Measurements from ENCODE around the gene MCC.

MCC gene

GRCh38 chr5:113302120-113302519 lies 186.1 kb downstream of the MCC start:
- DNase-seq: no peak

GRCh38 chr5:113299591-113299990 lies 188.7 kb downstream of the MCC start:
- no peak for DNase-seq

- DNase-seq: no peak
Observed at GRCh38 chr5:113296676-113297075, 191.6 kb downstream of the MCC start.

DNA sequence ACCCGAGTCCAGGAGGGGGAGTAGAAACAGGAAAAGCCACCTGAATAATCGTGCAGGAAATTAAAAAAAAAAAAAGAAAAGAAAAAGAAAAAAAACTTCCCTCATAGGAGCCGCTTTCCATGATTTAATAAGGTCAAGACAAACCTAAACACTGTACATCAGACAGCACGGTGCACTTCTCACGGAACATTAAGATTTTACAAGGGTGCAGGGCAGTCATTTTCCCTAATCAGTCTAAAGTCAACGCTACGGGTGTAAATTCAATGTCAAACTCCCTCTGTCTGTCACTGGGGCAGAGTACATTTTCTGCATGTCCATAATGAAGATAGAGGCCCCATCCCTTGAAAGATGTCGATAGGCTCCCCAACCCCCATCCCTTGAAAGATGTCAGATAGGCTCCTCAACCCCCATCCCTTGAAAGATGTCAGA lies 193.1 kb downstream of the MCC start:
- DNase-seq: no peak

DNA sequence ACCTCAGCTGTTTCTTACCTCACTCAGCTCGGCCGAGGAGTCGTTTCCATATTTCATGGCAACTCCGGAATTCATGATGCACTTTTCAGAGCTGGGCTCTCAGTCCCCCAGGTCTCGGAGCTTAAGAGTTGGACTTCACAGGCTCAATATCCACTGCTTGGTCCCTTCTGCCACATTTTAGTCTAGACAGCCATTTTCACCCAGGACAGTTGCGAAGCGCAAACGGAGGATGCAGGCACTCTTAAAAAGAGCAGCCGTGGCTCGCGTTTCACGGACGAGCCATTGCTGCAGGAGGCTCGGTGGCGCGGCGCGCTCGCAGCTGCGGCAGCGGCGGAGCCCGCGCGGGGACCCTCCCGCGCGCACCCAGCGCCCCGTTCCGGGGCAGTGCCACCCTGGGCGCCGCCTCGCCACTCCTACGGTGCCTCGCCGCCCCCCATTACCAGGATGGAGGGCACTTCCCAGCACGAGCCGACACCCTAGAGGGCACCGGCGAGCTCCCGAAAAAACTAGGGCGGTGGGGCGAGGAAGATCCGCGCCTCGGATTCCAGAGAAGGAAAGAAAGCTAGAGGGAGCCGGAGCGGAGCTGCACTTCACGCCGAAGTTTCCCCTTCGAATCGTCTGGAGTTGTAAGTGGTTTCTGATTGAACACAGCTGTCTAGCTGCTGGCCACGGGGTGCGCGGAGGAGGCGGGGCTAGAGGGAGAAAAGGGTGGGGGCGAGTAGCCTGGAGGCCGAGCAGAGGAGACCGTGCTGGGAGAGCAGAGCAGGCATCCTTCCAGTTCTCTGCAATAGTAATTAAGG lies 193.7 kb downstream of the MCC start:
- peak; percentile 68 for DNase-seq

- DNase-seq: no peak
Observed at GRCh38 chr5:113293975-113294310, 194.3 kb downstream of the MCC start.

DNA sequence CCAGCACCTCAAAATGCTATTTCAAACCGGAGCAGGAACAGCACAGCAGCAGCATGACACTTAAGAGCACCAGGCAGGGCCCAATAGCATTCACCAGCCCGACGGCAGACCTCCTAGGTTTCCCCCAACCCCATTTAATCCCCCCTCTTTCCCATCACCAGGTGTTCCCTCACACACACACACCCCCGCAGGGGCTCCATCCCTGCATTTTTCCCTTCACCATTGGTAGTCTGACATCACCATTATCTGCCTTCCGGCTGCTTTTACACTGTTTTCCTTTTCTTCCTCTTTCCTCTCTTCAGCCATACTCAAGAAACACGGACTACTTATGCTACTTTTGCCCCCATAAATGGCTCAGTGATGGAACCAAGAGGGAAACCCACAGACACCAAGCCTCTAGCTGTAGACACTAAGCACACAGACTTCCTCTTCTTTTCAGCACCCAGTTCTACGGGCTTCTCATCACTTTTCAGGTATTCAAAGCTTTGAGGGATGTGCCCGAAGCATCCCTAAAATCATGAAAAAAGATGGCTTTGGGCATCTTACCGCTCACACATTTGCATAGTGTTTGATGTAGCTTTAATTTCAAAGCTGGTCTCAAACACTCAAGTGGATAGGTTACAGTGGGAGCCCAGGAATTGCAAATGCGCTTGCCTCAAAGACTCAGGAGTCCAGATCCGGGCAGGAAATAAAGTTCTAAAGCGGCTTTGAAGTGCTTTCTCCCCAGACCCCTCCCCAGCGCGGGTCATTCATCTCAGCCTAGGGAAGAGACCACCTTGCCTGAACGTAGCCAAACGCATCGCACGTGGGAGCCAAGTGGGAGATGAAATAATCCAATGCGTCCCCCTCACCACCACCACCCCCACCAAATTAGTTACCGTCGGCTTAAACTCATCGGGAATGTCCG lies 194.9 kb downstream of the MCC start:
- no peak for DNase-seq

DNA sequence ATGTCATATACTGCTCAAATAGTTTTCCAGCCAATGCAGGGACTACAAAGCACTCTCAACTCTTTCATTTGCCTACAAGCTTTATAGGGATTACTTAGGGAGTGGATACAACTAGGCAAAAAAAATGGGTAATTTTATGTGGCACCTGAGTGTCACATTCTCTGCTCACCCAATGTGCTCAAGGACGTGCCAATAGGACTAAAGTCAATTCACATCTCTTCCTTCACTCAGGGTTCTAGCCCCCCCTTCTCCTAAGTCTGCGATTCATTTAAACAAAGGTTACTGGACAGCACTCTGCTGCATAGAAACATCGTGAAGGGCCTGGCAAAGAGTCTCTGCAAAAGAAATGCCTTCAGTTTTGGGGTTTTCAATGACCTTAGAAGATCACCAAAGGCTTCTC lies 195.8 kb downstream of the MCC start:
- no peak for DNase-seq

GRCh38 chr5:113283558-113283957 lies 204.7 kb downstream of the MCC start:
- no peak for DNase-seq

DNA sequence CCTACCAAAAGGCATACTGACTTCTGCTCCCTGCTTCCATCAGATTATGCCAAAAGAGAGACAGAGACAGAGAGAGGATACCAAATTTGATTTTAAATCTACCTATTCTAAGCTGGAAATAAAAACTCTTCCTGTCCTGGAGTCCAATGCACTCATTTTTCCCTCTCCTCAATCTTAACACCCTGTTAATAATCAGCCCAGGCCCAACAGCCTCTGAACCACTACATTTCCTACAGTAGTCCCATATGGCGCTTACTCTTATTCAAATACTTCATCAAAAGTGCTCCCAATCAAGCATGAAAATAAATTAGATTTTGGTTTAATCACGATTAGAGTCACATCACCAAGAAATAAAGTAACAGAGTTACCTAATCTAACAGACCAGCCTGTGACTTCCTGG lies 205.8 kb downstream of the MCC start:
- DNase-seq: no peak

DNA sequence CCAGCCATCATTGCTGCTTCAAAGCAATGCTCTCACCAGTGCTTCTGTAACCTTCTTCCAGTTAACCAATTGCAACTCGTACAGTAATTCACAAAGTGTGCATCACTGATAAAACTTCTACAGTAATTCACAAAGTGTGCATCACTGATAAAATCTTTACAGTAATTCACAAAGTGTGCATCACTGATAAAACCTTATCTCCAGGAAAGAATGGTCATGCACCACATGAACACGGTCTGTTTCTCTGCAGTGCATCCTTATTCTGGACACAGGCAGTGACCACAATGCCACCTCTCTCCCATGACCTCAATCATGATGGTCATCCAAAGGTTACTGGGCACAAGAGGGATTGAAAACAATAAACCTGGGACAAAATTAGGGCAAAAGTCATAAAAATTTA lies 207.1 kb downstream of the MCC start:
- DNase-seq: no peak

- no peak for DNase-seq
Observed at GRCh38 chr5:113280541-113280940, 207.7 kb downstream of the MCC start.

DNA sequence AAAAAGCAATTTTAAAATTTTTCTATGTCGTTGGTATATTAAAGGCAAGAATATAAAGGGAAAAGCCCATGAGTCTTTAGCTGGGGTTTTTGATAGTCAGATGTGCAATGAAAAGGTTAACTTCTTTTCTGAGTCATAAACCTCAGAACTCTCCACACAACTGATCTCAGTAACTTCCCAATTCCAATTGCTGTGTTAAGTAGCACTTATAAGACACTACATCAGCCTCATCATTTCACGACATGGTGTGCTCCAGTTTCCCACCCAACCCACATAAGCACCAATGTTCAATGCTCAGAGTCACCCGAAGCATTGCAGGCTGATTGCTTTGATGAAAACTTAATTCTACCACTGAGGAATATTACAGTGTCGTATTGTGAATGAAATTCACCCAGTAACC lies 209.3 kb downstream of the MCC start:
- no peak for DNase-seq

- no peak for DNase-seq
Observed at GRCh38 chr5:113276493-113276892, 211.8 kb downstream of the MCC start.

DNA sequence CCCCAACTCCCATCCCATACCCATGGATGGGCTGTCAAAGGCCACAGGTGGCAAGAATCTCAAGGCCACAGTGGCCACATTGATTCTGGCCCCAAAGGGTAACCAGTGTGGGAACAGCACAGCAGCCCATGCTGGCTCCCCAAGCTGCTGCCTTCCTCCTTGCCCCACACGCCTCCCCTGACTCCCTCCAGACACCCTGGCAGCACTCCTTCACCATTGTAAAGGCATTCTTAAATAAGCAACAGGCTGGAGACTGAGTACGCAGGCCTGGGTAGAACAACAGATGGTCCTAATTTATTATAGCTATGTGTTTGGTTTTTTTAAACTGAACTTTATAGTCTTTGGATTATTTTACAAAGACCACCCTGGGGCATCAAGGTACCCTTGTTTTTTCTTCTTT lies 212.3 kb downstream of the MCC start:
- DNase-seq: no peak

GRCh38 chr5:113274836-113275414 lies 213.3 kb downstream of the MCC start:
- no peak for DNase-seq

DNA sequence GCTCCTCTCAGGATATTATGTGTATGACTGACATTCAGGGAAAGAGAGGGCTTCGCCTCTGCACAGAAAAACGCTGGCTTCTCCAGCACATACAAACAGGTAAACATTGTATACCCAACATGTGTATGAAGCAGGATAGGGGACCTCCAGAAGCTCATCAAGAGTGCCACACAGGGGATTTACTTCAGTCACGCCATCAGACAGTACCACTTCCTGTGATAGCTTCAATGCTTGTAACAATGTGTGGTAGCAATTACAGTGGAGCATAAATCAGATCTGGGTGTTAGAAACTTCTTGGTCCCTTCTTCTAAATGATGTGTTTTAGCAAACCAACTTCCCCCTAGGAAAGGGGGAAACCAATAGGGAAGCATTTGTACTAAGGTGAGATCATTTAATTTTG lies 214.3 kb downstream of the MCC start:
- DNase-seq: no peak

- DNase-seq: no peak
Observed at GRCh38 chr5:113271745-113272454, 216.4 kb downstream of the MCC start.

DNA sequence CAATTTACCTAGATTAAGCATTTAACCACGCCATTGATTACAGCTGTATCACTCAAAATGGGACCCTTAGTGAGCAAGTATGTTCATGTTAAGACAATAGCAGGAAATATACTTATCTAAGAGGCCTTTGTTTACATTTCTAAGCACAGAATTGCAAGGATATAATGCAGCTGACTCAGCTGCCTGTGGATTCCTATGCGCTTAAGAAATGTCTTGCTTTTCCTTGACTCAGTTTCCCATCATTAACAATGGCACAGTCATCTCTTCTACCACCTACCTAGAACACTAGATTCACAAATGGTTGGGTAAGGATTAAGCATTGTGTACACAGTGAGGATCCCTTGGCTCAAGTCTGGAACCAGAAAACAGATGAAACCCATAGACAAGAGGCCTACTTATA lies 217.2 kb downstream of the MCC start:
- no peak for DNase-seq

DNA sequence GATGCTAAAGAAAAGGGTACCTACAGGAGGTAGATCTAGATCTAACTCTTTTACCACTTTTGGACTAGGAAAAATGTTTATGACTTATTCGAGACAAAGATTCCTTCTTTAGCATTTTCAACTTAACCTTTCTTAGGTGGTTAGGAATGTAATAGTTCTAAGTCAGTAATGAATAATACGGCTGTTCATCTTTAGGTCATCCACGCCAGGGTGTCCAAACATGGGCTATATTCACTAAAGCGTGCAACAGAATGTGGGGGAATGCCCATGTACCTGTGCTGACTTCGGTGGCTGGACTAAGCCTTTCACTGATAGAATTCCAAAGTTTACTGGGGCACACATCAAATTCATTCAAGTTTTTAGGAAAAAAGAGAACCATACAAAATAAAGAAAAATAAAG lies 218.2 kb downstream of the MCC start:
- DNase-seq: no peak

DNA sequence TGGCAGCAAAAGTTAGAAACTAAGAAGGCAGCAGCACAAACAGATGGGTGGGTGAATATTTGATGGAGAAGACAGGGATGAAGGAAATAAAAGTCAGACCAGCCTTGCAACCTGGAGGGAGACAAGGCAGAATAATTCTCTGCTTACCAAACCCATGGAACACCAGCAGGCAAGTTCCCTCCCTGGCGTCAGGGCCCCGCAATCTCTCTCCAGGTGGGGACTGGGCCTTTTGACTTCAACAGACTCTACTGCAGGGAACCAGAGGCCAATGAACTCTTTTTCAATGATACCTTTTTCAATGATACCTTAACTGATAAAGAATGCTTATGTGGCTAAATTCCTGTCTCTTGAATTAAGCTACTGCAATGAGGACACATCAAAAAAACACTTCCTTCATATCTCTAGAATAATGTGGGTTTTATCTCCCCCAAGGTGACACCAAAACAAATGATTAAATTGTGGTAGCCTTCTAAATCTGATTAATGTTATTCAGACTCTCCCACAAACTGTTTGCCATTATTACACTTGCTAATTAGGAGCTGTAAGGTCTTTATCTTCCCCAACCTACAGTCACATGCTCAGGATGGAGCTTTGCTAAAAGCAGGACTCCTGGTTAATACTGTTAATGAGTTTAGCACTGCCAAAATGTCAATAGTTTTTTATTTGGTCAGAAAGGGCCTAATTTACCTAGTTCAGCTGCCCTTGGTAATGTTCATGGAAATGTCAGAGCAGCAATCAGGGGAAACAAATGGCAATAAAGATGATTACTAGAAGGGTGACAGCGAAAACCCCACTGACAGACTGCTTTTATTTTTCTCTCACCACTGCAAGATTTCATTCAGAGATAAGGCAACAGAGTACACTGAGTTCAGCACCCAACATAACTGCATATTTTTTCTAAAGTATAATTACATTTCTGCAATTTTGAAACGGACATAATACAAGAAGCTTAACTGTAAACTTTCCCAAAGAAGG lies 218.9 kb downstream of the MCC start:
- DNase-seq: no peak

- no peak for DNase-seq
Observed at GRCh38 chr5:113268232-113268631, 220.0 kb downstream of the MCC start.
